ENCODE measurements around the gene ABCC4. TPM values are rescaled to one million over a fixed set of nuclear protein-coding genes. Genes with fewer than 3 reads are reported as not detected.
A peak's percentile ranks its signal among the peaks of the same experiment; 100 is the strongest.
"Not testable (repeated sequence)": the region's sequence is repeated elsewhere in the genome, so short reads cannot be mapped to it uniquely, and the experiment has no call there.

ABCC4 gene
- total RNA-seq, 1 donor from 2014 or later, result 10.6 TPM

- DNase-seq (ENCODE audit: low spot score), result no peak
- no peaks in the 10 kb centered on the region for H3K27me3 Mint-ChIP-seq (ENCODE audit: low read depth)
- H3K36me3 Mint-ChIP-seq (ENCODE audit: low read depth), result no peaks in the 10 kb centered on the region
- no peak overlapping the region for H3K4me3 Mint-ChIP-seq (ENCODE audit: unreplicated experiment)
- H3K4me1 Mint-ChIP-seq (ENCODE audit: low read depth), result peaks cover 8% of the 10 kb centered on the region
- no peak for TF ChIP-seq CTCF (IDR thresholded peaks at IDR 0.05)
- H3K27ac Mint-ChIP-seq (ENCODE audit: unreplicated experiment), result no peak overlapping the region
- no peaks in the 10 kb centered on the region for H3K9me3 Mint-ChIP-seq (ENCODE audit: low read depth)
Measured at GRCh38 chr13:95289020-95289444, 12.2 kb downstream of the ABCC4 start.

- no peaks in the 10 kb centered on the region for H3K9me3 Mint-ChIP-seq (ENCODE audit: low read depth)
- H3K27me3 Mint-ChIP-seq (ENCODE audit: low read depth), result no peaks in the 10 kb centered on the region
- TF ChIP-seq CTCF (IDR thresholded peaks at IDR 0.05), result no peak
- DNase-seq (ENCODE audit: low spot score), result no peak
- H3K27ac Mint-ChIP-seq (ENCODE audit: unreplicated experiment), result no peak overlapping the region
- H3K4me3 Mint-ChIP-seq (ENCODE audit: unreplicated experiment), result no peak overlapping the region
- H3K4me1 Mint-ChIP-seq (ENCODE audit: low read depth), result peaks cover 23% of the 10 kb centered on the region
- H3K36me3 Mint-ChIP-seq (ENCODE audit: low read depth), result no peaks in the 10 kb centered on the region
Measured at GRCh38 chr13:95284436-95284835, 16.8 kb downstream of the ABCC4 start.

GRCh38 chr13:95279016-95279415, 22.2 kb downstream of the ABCC4 start:
- H3K9me3 Mint-ChIP-seq (ENCODE audit: low read depth), result no peaks in the 10 kb centered on the region
- no peak for TF ChIP-seq CTCF (IDR thresholded peaks at IDR 0.05)
- no peak overlapping the region for H3K4me3 Mint-ChIP-seq (ENCODE audit: unreplicated experiment)
- H3K27me3 Mint-ChIP-seq (ENCODE audit: low read depth), result no peaks in the 10 kb centered on the region
- peaks cover 1% of the 10 kb centered on the region for H3K36me3 Mint-ChIP-seq (ENCODE audit: low read depth)
- DNase-seq (ENCODE audit: low spot score), result no peak
- H3K27ac Mint-ChIP-seq (ENCODE audit: unreplicated experiment), result no peak overlapping the region
- peaks cover 35% of the 10 kb centered on the region for H3K4me1 Mint-ChIP-seq (ENCODE audit: low read depth)

GRCh38 chr13:95276037-95276505, 25.2 kb downstream of the ABCC4 start:
- peaks cover 47% of the 10 kb centered on the region for H3K4me1 Mint-ChIP-seq (ENCODE audit: low read depth)
- no peak for DNase-seq (ENCODE audit: low spot score)
- TF ChIP-seq CTCF (IDR thresholded peaks at IDR 0.05), result no peak
- H3K36me3 Mint-ChIP-seq (ENCODE audit: low read depth), result peaks cover 1% of the 10 kb centered on the region
- no peak overlapping the region for H3K4me3 Mint-ChIP-seq (ENCODE audit: unreplicated experiment)
- H3K27ac Mint-ChIP-seq (ENCODE audit: unreplicated experiment), result peak overlapping the region; percentile 74
- H3K27me3 Mint-ChIP-seq (ENCODE audit: low read depth), result no peaks in the 10 kb centered on the region
- H3K9me3 Mint-ChIP-seq (ENCODE audit: low read depth), result no peaks in the 10 kb centered on the region

- DNase-seq (ENCODE audit: low spot score), result no peak
- Mint-ChIP-seq H3K27me3 (ENCODE audit: low read depth) (no peaks in the 10 kb centered on the region), H3K4me3 (ENCODE audit: unreplicated experiment) (no peak overlapping the region), H3K9me3 (ENCODE audit: low read depth) (no peaks in the 10 kb centered on the region), H3K4me1 (ENCODE audit: low read depth) (peaks cover 47% of the 10 kb centered on the region), H3K27ac (ENCODE audit: unreplicated experiment) (peak overlapping the region; percentile 74), H3K36me3 (ENCODE audit: low read depth) (peaks cover 1% of the 10 kb centered on the region)
- no peak for TF ChIP-seq CTCF (IDR thresholded peaks at IDR 0.05)
Measured at GRCh38 chr13:95275322-95276036, 25.8 kb downstream of the ABCC4 start.

- H3K4me1 Mint-ChIP-seq (ENCODE audit: low read depth), result peaks cover 60% of the 10 kb centered on the region
- H3K4me3 Mint-ChIP-seq (ENCODE audit: unreplicated experiment); H3K9me3 Mint-ChIP-seq (ENCODE audit: low read depth): not testable (repeated sequence)
Measured at GRCh38 chr13:95273592-95274132, 27.6 kb downstream of the ABCC4 start.

GRCh38 chr13:95272076-95272475, 29.2 kb downstream of the ABCC4 start:
- not testable (repeated sequence) for H3K27me3 Mint-ChIP-seq (ENCODE audit: low read depth)

More at GRCh38 chr13:95273592-95274132, 27.6 kb downstream of the ABCC4 start:
- DNase-seq (ENCODE audit: low spot score); H3K36me3 Mint-ChIP-seq (ENCODE audit: low read depth); H3K27me3 Mint-ChIP-seq (ENCODE audit: low read depth): not testable (repeated sequence)
- H3K27ac Mint-ChIP-seq (ENCODE audit: unreplicated experiment), result peak overlapping the region; percentile 33

More at GRCh38 chr13:95272076-95272475, 29.2 kb downstream of the ABCC4 start:
- DNase-seq (ENCODE audit: low spot score); H3K9me3 Mint-ChIP-seq (ENCODE audit: low read depth); H3K4me3 Mint-ChIP-seq (ENCODE audit: unreplicated experiment); H3K36me3 Mint-ChIP-seq (ENCODE audit: low read depth): not testable (repeated sequence)
- Mint-ChIP-seq H3K4me1 (ENCODE audit: low read depth) (peaks cover 75% of the 10 kb centered on the region), H3K27ac (ENCODE audit: unreplicated experiment) (peak overlapping the region; percentile 87)
